GM18499 (cell line): Measurements from ENCODE around the gene GGT5.
"Not testable (repeated sequence)": the region's sequence is repeated elsewhere in the genome, so short reads cannot be mapped to it uniquely, and the experiment has no call there.

Experiments used
- ATAC-seq: cut with Tn5 transposase; IDR thresholded peaks from one replicate; pipeline ENCODE4 v1.9.1; 2021; ENCODE audit warnings: moderate number of reproducible peaks; ENCODE audit not compliant: insufficient read depth, unreplicated experiment

The GGT5 gene

GRCh38 chr22:24233816-24234215 is 11.1 kb downstream of the GGT5 start:
- ATAC-seq: no peak

- ATAC-seq: no peak
Observed at GRCh38 chr22:24233235-24233634, 11.6 kb downstream of the GGT5 start.

GRCh38 chr22:24232725-24233124 is 12.2 kb downstream of the GGT5 start:
- no peak for ATAC-seq

- no peak for ATAC-seq
Observed at GRCh38 chr22:24232124-24232523, 12.8 kb downstream of the GGT5 start.

GRCh38 chr22:24231706-24232105 is 13.2 kb downstream of the GGT5 start:
- ATAC-seq: no peak

GRCh38 chr22:24230911-24231656 is 13.8 kb downstream of the GGT5 start:
- ATAC-seq: no peak

GRCh38 chr22:24225951-24226350 is 18.9 kb downstream of the GGT5 start:
- ATAC-seq: no peak

- no peak for ATAC-seq
Observed at GRCh38 chr22:24225044-24225601, 19.8 kb downstream of the GGT5 start.

- ATAC-seq: no peak
Observed at GRCh38 chr22:24224468-24224867, 20.4 kb downstream of the GGT5 start.

- no peak for ATAC-seq
Observed at GRCh38 chr22:24219750-24220149, 25.1 kb downstream of the GGT5 start.

- no peak for ATAC-seq
Observed at GRCh38 chr22:24217384-24217783, 27.5 kb downstream of the GGT5 start.

GRCh38 chr22:24216541-24217209 is 28.2 kb downstream of the GGT5 start:
- no peak for ATAC-seq

GRCh38 chr22:24214467-24215285 is 30.2 kb downstream of the GGT5 start:
- ATAC-seq: no peak

GRCh38 chr22:24213111-24213510 is 31.8 kb downstream of the GGT5 start:
- ATAC-seq: not testable (repeated sequence)

- not testable (repeated sequence) for ATAC-seq
Observed at GRCh38 chr22:24211716-24212115, 33.2 kb downstream of the GGT5 start.

- ATAC-seq: not testable (repeated sequence)
Observed at GRCh38 chr22:24210409-24210808, 34.5 kb downstream of the GGT5 start.

- ATAC-seq: no peak
Observed at GRCh38 chr22:24209687-24210086, 35.2 kb downstream of the GGT5 start.

GRCh38 chr22:24209016-24209415 is 35.9 kb downstream of the GGT5 start:
- ATAC-seq: no peak

- no peak for ATAC-seq
Observed at GRCh38 chr22:24208012-24208749, 36.7 kb downstream of the GGT5 start.
